ENCODE results near the gene HMSD. TPM values are rescaled to one million over a fixed set of nuclear protein-coding genes. Genes with fewer than 3 reads are reported as not detected.

The HMSD gene
- total RNA-seq, 2 donors from 2014 or later: 0.11 to 2.3 TPM

DNA sequence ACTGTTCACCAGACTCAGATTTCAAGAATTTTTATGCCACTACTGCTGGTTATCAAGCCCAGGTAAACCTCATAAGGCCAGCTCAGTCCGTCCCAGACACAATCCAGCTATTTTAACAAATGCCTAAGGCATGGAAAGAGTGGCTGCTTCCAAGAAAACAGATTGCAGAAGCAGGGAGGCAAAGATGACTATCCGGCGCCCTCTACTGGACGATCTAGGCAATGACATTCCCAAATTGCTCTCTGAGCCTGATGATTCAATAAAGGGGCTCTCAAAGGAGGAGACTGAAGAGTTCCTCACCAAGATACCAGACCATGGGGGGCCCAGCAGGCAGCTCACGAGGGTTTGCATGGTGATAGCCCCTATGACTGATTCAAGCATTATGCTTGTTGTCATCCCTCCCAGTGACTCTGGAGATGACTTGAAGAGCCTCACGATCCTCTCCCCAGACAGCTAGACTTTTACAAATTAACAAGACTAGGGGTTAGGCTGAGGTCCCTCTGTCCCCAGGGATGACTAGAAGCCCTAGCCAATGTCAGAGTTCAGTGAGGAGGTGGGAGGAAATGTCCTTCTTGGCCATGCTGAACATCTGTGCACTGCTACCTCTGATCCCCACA lies 45.8 kb downstream of the HMSD start:
- Histone ChIP-seq H3K4me3 (no peak overlapping the region), H3K4me1 (no peaks in the 10 kb centered on the region), H3K36me3 (no peaks in the 10 kb centered on the region), H3K27ac (no peak overlapping the region), H3K9me3 (no peaks in the 10 kb centered on the region), H3K27me3 (no peaks in the 10 kb centered on the region), H3K9ac (ENCODE audit: low read depth in 2 of 2, low read length in 2 of 2) (no peak overlapping the region)
- intact Hi-C loops (cut with DNase I): loop anchor here (10.0 kb wide), 2 partner anchors 100 to 480 kb away; no protein-coding TSS in a partner anchor
- TF ChIP-seq, protein P1, sequence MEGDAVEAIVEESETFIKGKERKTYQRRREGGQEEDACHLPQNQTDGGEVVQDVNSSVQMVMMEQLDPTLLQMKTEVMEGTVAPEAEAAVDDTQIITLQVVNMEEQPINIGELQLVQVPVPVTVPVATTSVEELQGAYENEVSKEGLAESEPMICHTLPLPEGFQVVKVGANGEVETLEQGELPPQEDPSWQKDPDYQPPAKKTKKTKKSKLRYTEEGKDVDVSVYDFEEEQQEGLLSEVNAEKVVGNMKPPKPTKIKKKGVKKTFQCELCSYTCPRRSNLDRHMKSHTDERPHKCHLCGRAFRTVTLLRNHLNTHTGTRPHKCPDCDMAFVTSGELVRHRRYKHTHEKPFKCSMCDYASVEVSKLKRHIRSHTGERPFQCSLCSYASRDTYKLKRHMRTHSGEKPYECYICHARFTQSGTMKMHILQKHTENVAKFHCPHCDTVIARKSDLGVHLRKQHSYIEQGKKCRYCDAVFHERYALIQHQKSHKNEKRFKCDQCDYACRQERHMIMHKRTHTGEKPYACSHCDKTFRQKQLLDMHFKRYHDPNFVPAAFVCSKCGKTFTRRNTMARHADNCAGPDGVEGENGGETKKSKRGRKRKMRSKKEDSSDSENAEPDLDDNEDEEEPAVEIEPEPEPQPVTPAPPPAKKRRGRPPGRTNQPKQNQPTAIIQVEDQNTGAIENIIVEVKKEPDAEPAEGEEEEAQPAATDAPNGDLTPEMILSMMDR (IDR thresholded peaks at IDR 0.05): peak; percentile 82
- DNase-seq: peak; percentile 31

DNA sequence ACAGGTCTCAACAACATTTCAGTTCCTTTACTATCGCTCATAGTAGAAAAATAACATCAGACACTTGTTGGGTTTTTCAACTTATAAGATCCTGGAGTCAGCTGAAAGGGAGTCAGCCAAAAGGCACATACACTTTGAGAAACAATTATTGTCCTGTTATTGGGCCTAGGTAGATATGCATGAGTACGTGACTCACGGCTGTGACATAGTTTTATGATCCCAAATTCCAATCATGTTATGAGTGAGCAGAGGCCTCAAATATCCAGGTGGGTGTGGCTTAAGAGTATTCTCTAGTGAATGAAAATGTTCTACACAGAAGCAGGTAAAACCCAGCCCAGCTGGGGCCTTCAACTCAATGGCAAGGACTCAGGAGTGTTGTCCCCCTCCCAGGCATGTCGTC lies 47.9 kb downstream of the HMSD start:
- intact Hi-C loops (cut with DNase I): loop anchor here (10.0 kb wide), 2 partner anchors 102 to 482 kb away; no protein-coding TSS in a partner anchor
- no peaks in the 10 kb centered on the region for H3K36me3 ChIP-seq
- no peaks in the 10 kb centered on the region for H3K9me3 ChIP-seq
- H3K4me1 ChIP-seq: no peaks in the 10 kb centered on the region
- no peak for DNase-seq
- no peak overlapping the region for H3K4me3 ChIP-seq
- no peak overlapping the region for H3K27ac ChIP-seq
- TF ChIP-seq, protein P1 (IDR thresholded peaks at IDR 0.05): no peak
- no peaks in the 10 kb centered on the region for H3K27me3 ChIP-seq
- no peak overlapping the region for H3K9ac ChIP-seq (ENCODE audit: low read depth in 2 of 2, low read length in 2 of 2)

DNA sequence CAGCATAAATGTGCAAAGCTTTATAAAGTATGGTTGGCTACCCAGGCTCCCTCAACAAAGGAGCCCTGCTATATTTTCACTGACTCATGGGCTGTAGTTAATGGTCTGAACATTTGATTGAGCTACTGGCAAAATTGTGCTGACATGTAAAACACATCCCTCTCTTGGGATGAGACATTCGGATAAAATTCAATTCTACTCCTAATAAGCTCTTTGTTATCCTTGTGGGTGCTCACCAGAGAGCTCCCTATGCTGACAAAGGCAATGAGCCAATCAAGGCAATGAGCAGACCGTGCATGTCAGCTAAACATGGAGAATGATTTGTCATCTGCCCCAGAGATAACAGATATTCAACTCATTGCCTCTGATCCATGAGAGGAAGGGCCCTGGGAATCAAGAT lies 48.5 kb downstream of the HMSD start:
- no peak overlapping the region for H3K4me3 ChIP-seq
- H3K9ac ChIP-seq (ENCODE audit: low read depth in 2 of 2, low read length in 2 of 2): no peak overlapping the region
- intact Hi-C loops (cut with DNase I): loop anchor here (10.0 kb wide), 2 partner anchors 103 to 483 kb away; no protein-coding TSS in a partner anchor
- TF ChIP-seq, protein P1 (IDR thresholded peaks at IDR 0.05): no peak
- H3K9me3 ChIP-seq: no peaks in the 10 kb centered on the region
- H3K27ac ChIP-seq: no peak overlapping the region
- no peaks in the 10 kb centered on the region for H3K36me3 ChIP-seq
- no peak for DNase-seq
- H3K27me3 ChIP-seq: no peaks in the 10 kb centered on the region
- no peaks in the 10 kb centered on the region for H3K4me1 ChIP-seq

DNA sequence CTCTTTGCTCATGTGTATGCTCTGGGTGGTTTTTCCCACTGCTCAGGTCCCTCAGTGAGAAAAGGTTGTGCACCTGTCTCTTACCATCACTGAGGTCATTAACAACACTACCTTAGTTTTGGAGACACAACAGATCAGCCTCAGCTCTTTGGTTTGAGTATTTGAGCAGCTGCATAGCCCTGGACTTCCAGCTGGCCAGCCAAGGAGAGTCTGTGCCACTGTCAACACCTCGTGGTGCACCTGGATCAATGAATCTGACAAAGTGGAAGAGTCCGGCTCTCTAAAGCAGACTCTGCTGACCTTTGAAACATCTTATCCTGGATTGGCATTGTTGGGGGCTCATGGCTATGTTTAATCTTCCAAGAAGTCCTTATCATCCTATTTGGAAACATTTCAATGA lies 50.8 kb downstream of the HMSD start:
- Histone ChIP-seq H3K27ac (no peak overlapping the region), H3K36me3 (no peaks in the 10 kb centered on the region), H3K4me1 (no peaks in the 10 kb centered on the region), H3K9ac (ENCODE audit: low read depth in 2 of 2, low read length in 2 of 2) (no peak overlapping the region), H3K9me3 (no peaks in the 10 kb centered on the region), H3K27me3 (no peaks in the 10 kb centered on the region), H3K4me3 (no peak overlapping the region)
- TF ChIP-seq, protein P1 (IDR thresholded peaks at IDR 0.05): no peak
- intact Hi-C loops (cut with DNase I): loop anchor here (10.0 kb wide), 2 partner anchors 105 to 485 kb away; no protein-coding TSS in a partner anchor
- DNase-seq: no peak

DNA sequence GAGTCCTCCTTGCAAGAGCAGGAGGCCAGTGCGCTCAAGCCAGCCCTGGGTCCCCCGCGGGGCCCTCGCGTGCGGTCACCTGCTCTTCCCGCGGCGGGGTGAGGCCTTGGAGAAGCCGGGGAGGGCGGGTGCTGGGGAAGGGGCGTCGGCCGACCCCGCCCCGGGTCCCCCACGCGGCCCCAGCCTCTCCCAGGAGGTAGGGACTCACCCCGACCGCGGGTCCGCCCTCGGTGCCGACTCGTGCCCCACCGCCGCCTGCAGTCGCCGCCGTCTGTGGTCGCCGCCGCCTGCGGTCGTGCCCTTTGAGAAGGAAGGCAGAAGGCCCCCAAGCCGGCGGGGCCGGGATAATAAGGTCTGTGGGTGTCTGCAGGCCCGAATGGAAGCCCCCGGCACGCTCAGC lies 53.5 kb downstream of the HMSD start:
- no peak overlapping the region for H3K27ac ChIP-seq
- H3K4me1 ChIP-seq: no peaks in the 10 kb centered on the region
- H3K4me3 ChIP-seq: no peak overlapping the region
- intact Hi-C loops (cut with DNase I): no loop called here
- H3K9ac ChIP-seq (ENCODE audit: low read depth in 2 of 2, low read length in 2 of 2): no peak overlapping the region
- H3K27me3 ChIP-seq: no peaks in the 10 kb centered on the region
- TF ChIP-seq, protein P1 (IDR thresholded peaks at IDR 0.05): no peak
- H3K9me3 ChIP-seq: no peaks in the 10 kb centered on the region
- H3K36me3 ChIP-seq: no peaks in the 10 kb centered on the region
- no peak for DNase-seq

Data from colonic mucosa (tissue), 4 donors.